HG03469 (cell line): ENCODE results near the gene DTX2.
A peak's percentile ranks its signal among the peaks of the same experiment; 100 is the strongest.
"Not testable (repeated sequence)": the region's sequence is repeated elsewhere in the genome, so short reads cannot be mapped to it uniquely, and the experiment has no call there.

Experiments used
- ATAC-seq: cut with Tn5 transposase; IDR thresholded peaks from one replicate; pipeline ENCODE4 v1.9.1; 2021; ENCODE audit warnings: mild to moderate bottlenecking, moderate library complexity, moderate number of reproducible peaks; ENCODE audit not compliant: unreplicated experiment

The DTX2 gene

GRCh38 chr7:76461464-76462101 is at the start of gene DTX2:
DTX2 (plus strand) TSS chr7:76461709; CDS start chr7:76480510, 18,801 bp downstream.
- ATAC-seq, result peak; percentile 94

GRCh38 chr7:76412249-76412648 is 49.3 kb upstream of the DTX2 start:
- no peak for ATAC-seq

GRCh38 chr7:76417654-76418310 is 43.7 kb upstream of the DTX2 start:
- not testable (repeated sequence) for ATAC-seq

GRCh38 chr7:76421097-76421496 is 40.4 kb upstream of the DTX2 start:
- not testable (repeated sequence) for ATAC-seq

- no peak for ATAC-seq
Measured at GRCh38 chr7:76423666-76424412, 37.7 kb upstream of the DTX2 start.

- ATAC-seq, result no peak
Measured at GRCh38 chr7:76424413-76425111, 36.9 kb upstream of the DTX2 start, which contains the start of gene ZP3. ZP3 (plus strand) TSS chr7:76424950; CDS start chr7:76424965, 15 bp downstream.

- no peak for ATAC-seq
Measured at GRCh38 chr7:76425156-76425555, 36.4 kb upstream of the DTX2 start.

GRCh38 chr7:76425558-76425957 is 36.0 kb upstream of the DTX2 start:
- ATAC-seq, result not testable (repeated sequence)

- ATAC-seq, result no peak
Measured at GRCh38 chr7:76426246-76426645, 35.3 kb upstream of the DTX2 start.

- ATAC-seq, result no peak
Measured at GRCh38 chr7:76427635-76428034, 33.9 kb upstream of the DTX2 start.

- ATAC-seq, result no peak
Measured at GRCh38 chr7:76428149-76428823, 33.2 kb upstream of the DTX2 start.

- ATAC-seq, result no peak
Measured at GRCh38 chr7:76428868-76429805, 32.4 kb upstream of the DTX2 start.

GRCh38 chr7:76430211-76430610 is 31.3 kb upstream of the DTX2 start:
- no peak for ATAC-seq

- ATAC-seq, result no peak
Measured at GRCh38 chr7:76430836-76431235, 30.7 kb upstream of the DTX2 start.

GRCh38 chr7:76437873-76438272 is 23.6 kb upstream of the DTX2 start:
- not testable (repeated sequence) for ATAC-seq

- ATAC-seq, result not testable (repeated sequence)
Measured at GRCh38 chr7:76439120-76439888, 22.2 kb upstream of the DTX2 start.

GRCh38 chr7:76440404-76440803 is 21.1 kb upstream of the DTX2 start:
- not testable (repeated sequence) for ATAC-seq

- peak; percentile 35 for ATAC-seq
Measured at GRCh38 chr7:76441792-76442191, 19.7 kb upstream of the DTX2 start.
